WERI-Rb-1 (cell line): ENCODE results near the gene PZP.

Source experiments
- DNase-seq: peaks from one replicate; pipeline ENCODE4 v3.0.0-alpha.2; 2020
- H3K27ac ChIP-seq: fragments of 250-450 bp; sonication (Bioruptor Pico); 2 replicates; pipeline ENCODE4 v1.5.1; 2020; ENCODE audit warnings: mild to moderate bottlenecking, moderate library complexity
- H3K27me3 ChIP-seq: fragments of 250-450 bp; sonication (Bioruptor Pico); 2 replicates; pipeline ENCODE4 v1.5.1; 2021; ENCODE audit warnings: mild to moderate bottlenecking, low read depth, moderate library complexity; ENCODE audit not compliant: insufficient read depth, severe bottlenecking
- H3K36me3 ChIP-seq: fragments of 250-450 bp; sonication (Bioruptor Pico); 2 replicates; pipeline ENCODE4 v1.5.1; 2020; ENCODE audit warnings: mild to moderate bottlenecking, moderate library complexity
- H3K4me3 ChIP-seq: 2 replicates; pipeline ENCODE4 v1.5.1; 2011; ENCODE audit warnings: low read depth, mild to moderate bottlenecking, control low read depth, low read length
- H3K9me3 ChIP-seq: fragments of 250-450 bp; sonication (Bioruptor Pico); 2 replicates; pipeline ENCODE4 v1.5.1; 2021; ENCODE audit warnings: mild to moderate bottlenecking, moderate library complexity; ENCODE audit not compliant: severe bottlenecking
- CTCF ChIP-seq: IDR thresholded peaks from 2 replicates; pipeline ENCODE4 v1.5.1; 2011; ENCODE audit warnings: low read depth, mild to moderate bottlenecking, control low read depth, inconsistent platforms, low read length

The PZP gene

GRCh38 chr12:9118158-9118557, 90.0 kb downstream of the PZP start:
- Histone ChIP-seq H3K36me3 (no peaks in the 10 kb centered on the region), H3K4me3 (no peak overlapping the region), H3K27ac (no peak overlapping the region), H3K9me3 (no peaks in the 10 kb centered on the region), H3K27me3 (no peaks in the 10 kb centered on the region)
- no peak for DNase-seq
- no peak for TF ChIP-seq CTCF

GRCh38 chr12:9115731-9116559, 92.2 kb downstream of the PZP start, which contains the start of gene A2M:
A2M (minus strand) TSS chr12:9115919; CDS start chr12:9115849, 70 bp downstream.
- H3K4me3 ChIP-seq = no peak within 1 kb of the TSS
- H3K27ac ChIP-seq = no peak within 1 kb of the TSS
- H3K9me3 ChIP-seq = no peaks in the 10 kb centered on the region
- no peaks in the 10 kb centered on the region for H3K36me3 ChIP-seq
- H3K27me3 ChIP-seq = no peaks in the 10 kb centered on the region
- TF ChIP-seq CTCF = no peak
- no peak for DNase-seq

- H3K27me3 ChIP-seq = no peaks in the 10 kb centered on the region
- no peak for TF ChIP-seq CTCF
- DNase-seq = no peak
Measured at GRCh38 chr12:9114946-9115345, 93.2 kb downstream of the PZP start.

GRCh38 chr12:9113987-9114309, 94.2 kb downstream of the PZP start:
- Histone ChIP-seq H3K9me3 (no peaks in the 10 kb centered on the region), H3K4me3 (no peak overlapping the region), H3K36me3 (no peaks in the 10 kb centered on the region), H3K27ac (no peak overlapping the region), H3K27me3 (no peaks in the 10 kb centered on the region)
- TF ChIP-seq CTCF = no peak
- DNase-seq = no peak

More at GRCh38 chr12:9114946-9115345, 93.2 kb downstream of the PZP start:
- no peak overlapping the region for H3K27ac ChIP-seq
- H3K4me3 ChIP-seq = no peak overlapping the region
- no peaks in the 10 kb centered on the region for H3K36me3 ChIP-seq
- H3K9me3 ChIP-seq = no peaks in the 10 kb centered on the region

- no peak for TF ChIP-seq CTCF
- Histone ChIP-seq H3K9me3 (no peaks in the 10 kb centered on the region), H3K27ac (no peak overlapping the region), H3K36me3 (no peaks in the 10 kb centered on the region), H3K4me3 (no peak overlapping the region), H3K27me3 (no peaks in the 10 kb centered on the region)
- no peak for DNase-seq
Measured at GRCh38 chr12:9113296-9113986, 94.8 kb downstream of the PZP start.
